BLaER1 (cell line): ENCODE data around the gene CAMK1G.

Experiments
- H3K27ac ChIP-seq: shearing (Covaris generic); formaldehyde crosslinking; 2 replicates; pipeline ENCODE4 v1.8.1; 2022
- H3K27me3 ChIP-seq: shearing (Covaris generic); formaldehyde crosslinking; 2 replicates; pipeline ENCODE4 v1.8.1; 2022
- H3K36me3 ChIP-seq: shearing (Covaris generic); formaldehyde crosslinking; 2 replicates; pipeline ENCODE4 v1.8.1; 2022
- H3K4me1 ChIP-seq: shearing (Covaris generic); formaldehyde crosslinking; 2 replicates; pipeline ENCODE4 v1.8.1; 2022
- H3K4me2 ChIP-seq: shearing (Covaris generic); formaldehyde crosslinking; 2 replicates; pipeline ENCODE4 v1.8.1; 2022
- H3K4me3 ChIP-seq: shearing (Covaris generic); formaldehyde crosslinking; 2 replicates; pipeline ENCODE4 v1.8.1; 2022
- H3K9ac ChIP-seq: shearing (Covaris generic); formaldehyde crosslinking; 2 replicates; pipeline ENCODE4 v1.8.1; 2022
- H3K9me3 ChIP-seq: shearing (Covaris generic); formaldehyde crosslinking; 2 replicates; pipeline ENCODE4 v1.8.1; 2022
- H4K20me1 ChIP-seq: shearing (Covaris generic); formaldehyde crosslinking; 2 replicates; pipeline ENCODE4 v1.8.1; 2022
- Cebpa-rat ChIP-seq: shearing (Covaris generic); IDR thresholded peaks from 2 replicates; pipeline ENCODE4 v1.8.1; 2022

CAMK1G gene

DNA sequence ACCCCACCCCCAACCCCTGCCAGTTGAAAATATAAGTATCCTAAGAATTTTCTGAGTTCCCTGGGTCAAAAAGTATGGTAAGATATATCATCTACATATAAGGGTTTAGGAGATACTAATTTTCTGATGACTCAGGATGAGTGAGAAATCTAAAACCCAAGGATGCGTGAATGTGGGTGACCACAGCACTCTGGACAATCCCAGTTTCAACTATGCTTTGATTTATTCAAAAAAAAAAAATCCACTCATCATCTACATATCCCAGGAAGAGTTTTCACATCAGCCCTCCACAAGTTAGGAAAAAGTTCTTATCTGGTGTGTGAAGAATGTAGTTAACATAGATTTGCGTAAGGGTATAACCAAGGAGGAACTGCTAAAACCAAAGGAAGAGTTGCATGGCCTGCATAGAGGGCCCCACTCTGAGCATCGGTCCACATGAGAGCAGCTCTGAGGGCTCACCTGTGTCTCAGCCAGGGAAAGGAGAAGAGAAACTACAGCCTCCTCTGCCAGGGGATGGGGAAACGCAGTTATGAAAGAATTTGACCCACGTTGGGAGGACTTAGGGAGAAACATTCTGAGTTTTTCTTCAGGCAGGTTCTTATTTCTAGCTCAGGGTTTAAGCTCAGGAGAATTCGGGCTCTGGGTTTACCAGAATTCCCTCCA lies 50.0 kb downstream of the CAMK1G start:
- H3K9me3 ChIP-seq: no peaks in the 10 kb centered on the region
- H3K36me3 ChIP-seq: no peaks in the 10 kb centered on the region
- TF ChIP-seq Cebpa-rat: no peak
- H3K4me3 ChIP-seq: no peak overlapping the region
- H3K9ac ChIP-seq: no peak overlapping the region
- no peaks in the 10 kb centered on the region for H3K27me3 ChIP-seq
- H3K4me1 ChIP-seq: peaks cover 11% of the 10 kb centered on the region
- H3K4me2 ChIP-seq: no peak overlapping the region
- no peaks in the 10 kb centered on the region for H4K20me1 ChIP-seq
- no peak overlapping the region for H3K27ac ChIP-seq

DNA sequence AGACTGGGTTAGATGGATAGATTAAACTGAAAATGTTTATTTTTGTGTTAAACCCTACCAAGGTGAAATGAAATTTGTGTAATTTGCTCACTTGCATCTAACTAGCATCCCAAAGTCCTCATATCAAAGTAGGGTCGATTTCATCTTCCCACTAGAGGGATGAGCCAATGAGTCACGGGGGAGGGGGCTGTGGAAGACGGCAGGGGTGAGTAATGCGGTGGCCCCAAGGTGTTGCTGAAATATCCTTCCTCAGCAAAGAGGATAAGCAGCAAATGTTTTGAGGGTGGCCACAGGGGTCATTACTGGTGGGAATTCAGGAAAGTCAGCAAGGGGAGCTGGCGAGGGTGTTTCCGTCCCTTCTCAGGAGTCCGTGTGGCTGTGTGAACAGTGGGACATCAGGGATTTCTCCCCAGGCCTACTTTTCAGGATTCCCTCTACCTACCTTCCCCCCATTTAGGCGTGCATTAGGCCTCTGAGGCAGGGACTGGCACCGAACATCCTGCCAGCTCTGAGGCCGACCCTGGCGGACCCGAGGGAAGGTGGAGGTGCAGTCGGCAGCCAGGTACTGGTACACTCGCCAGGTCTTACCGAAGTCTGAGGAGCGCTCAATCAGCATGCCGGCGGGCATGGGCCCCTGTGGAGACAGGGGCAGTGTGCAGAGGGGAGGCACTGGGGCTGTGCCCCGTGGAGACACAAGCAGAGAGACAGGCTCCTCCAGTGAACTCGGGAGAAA lies 50.7 kb downstream of the CAMK1G start:
- TF ChIP-seq Cebpa-rat: no peak
- Histone ChIP-seq H3K36me3 (no peaks in the 10 kb centered on the region), H3K27ac (no peak overlapping the region)

DNA sequence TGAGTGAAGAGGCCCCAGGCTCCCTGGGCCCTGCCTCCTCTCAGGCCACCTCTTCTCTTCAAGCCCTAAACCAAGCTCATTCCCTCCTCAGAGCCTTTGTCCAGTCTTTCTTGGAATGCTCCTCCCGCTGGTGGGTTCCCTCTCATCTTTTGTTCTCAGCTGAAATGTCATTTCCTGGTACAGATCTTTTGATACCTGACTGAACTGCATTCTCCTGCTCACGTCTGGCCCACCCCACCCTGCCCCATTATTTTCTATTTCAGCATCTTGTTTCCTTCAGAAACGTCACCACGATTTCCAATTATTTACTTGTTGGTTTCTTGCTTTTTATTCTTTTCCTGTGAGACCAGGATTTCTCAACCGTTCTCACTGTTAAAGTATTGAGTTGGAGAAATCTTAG lies 52.3 kb downstream of the CAMK1G start:
- TF ChIP-seq Cebpa-rat: no peak
- Histone ChIP-seq H3K27me3 (no peaks in the 10 kb centered on the region), H3K36me3 (no peaks in the 10 kb centered on the region), H3K27ac (no peak overlapping the region), H4K20me1 (no peaks in the 10 kb centered on the region), H3K4me2 (no peak overlapping the region), H3K4me1 (peaks cover 11% of the 10 kb centered on the region), H3K9ac (no peak overlapping the region), H3K9me3 (no peaks in the 10 kb centered on the region), H3K4me3 (no peak overlapping the region)

More for the DNA sequence above, 50.7 kb downstream of the CAMK1G start:
- H3K4me1 ChIP-seq: peaks cover 11% of the 10 kb centered on the region
- H3K27me3 ChIP-seq: no peaks in the 10 kb centered on the region
- H3K4me2 ChIP-seq: no peak overlapping the region
- no peaks in the 10 kb centered on the region for H4K20me1 ChIP-seq
- no peak overlapping the region for H3K9ac ChIP-seq
- no peaks in the 10 kb centered on the region for H3K9me3 ChIP-seq
- no peak overlapping the region for H3K4me3 ChIP-seq

DNA sequence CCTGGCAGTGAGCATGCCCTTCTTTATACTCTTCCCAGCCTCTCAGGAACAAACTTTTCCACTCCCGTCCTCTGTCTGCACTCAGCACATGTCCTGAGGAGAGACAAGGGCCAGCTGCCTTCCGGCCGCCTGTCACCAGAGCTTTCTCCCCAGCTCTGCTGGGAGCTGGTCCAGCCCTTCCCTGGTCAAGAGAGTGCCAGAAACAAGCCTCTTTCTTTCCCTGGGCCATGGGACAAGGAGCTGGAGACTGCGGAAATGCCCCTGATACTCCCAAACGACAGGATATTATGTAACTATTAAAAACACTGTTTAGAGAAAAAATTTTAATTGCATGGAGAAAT lies 58.3 kb downstream of the CAMK1G start:
- H4K20me1 ChIP-seq: no peaks in the 10 kb centered on the region
- H3K4me2 ChIP-seq: no peak overlapping the region
- H3K27me3 ChIP-seq: no peaks in the 10 kb centered on the region
- no peaks in the 10 kb centered on the region for H3K36me3 ChIP-seq
- peaks cover 25% of the 10 kb centered on the region for H3K4me1 ChIP-seq
- no peak overlapping the region for H3K4me3 ChIP-seq
- no peak overlapping the region for H3K9ac ChIP-seq
- TF ChIP-seq Cebpa-rat: no peak
- no peak overlapping the region for H3K27ac ChIP-seq
- no peaks in the 10 kb centered on the region for H3K9me3 ChIP-seq

DNA sequence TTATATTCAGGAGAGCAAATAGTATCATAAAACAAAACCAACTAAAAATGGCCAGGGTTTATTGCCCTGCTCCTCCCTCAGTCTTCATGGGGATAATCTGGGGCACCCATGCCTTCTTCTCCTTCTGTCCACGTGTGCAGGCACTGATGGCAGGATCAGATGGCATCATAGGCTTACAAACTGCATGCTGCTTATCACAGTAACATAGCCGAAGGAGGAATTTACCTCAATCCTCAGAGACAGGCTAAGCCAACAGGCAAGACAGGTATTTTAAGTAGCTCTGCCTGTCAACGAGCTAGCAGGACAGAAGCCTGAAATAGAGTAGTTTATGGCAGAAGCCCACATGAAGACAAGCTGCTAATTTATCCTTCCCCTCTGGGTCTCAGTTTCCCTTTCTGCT lies 59.3 kb downstream of the CAMK1G start:
- Histone ChIP-seq H3K9ac (no peak overlapping the region), H3K9me3 (no peaks in the 10 kb centered on the region), H3K27me3 (no peaks in the 10 kb centered on the region), H3K36me3 (no peaks in the 10 kb centered on the region), H3K4me2 (no peak overlapping the region), H3K4me3 (no peak overlapping the region), H3K4me1 (peaks cover 29% of the 10 kb centered on the region), H3K27ac (no peak overlapping the region), H4K20me1 (no peaks in the 10 kb centered on the region)
- no peak for TF ChIP-seq Cebpa-rat

DNA sequence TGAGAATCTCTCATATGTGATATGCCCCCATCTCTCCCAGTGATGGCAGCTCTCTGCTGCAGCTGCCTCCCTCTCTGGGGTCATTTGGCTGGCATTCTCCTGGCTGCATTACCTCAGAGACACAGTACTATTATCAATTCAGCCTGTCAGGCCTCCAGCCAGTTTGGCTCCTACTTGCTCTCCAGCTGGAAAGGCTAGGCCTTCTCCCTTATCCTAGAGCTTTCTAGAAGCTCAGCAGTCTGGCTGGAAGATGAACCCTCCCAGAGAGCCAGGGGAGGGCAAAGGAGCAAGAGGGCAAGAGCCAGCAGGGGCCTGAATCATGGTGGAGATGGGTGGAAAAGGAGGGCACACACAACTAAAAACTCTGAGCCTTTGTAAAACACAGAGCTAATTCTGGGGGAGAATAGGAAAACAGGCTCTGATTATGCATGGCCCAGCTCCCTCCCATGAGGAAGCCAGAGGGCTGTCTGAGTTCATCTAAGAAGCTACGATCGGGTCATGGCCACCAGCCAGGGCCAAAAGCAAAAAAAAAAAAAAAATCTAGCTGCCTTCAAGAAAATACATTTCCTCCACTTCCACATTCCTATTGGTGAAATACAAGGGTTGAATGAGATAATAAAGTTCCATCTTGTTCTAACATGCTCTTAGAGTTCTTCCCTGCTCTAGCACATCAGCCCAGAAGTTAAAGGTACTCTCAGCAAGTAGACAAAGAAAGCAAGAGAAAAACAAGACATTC lies 59.9 kb downstream of the CAMK1G start:
- Histone ChIP-seq H4K20me1 (no peaks in the 10 kb centered on the region), H3K4me3 (no peak overlapping the region), H3K27ac (no peak overlapping the region), H3K36me3 (no peaks in the 10 kb centered on the region), H3K4me1 (peaks cover 34% of the 10 kb centered on the region), H3K9me3 (no peaks in the 10 kb centered on the region), H3K27me3 (no peaks in the 10 kb centered on the region), H3K4me2 (no peak overlapping the region), H3K9ac (no peak overlapping the region)
- no peak for TF ChIP-seq Cebpa-rat

DNA sequence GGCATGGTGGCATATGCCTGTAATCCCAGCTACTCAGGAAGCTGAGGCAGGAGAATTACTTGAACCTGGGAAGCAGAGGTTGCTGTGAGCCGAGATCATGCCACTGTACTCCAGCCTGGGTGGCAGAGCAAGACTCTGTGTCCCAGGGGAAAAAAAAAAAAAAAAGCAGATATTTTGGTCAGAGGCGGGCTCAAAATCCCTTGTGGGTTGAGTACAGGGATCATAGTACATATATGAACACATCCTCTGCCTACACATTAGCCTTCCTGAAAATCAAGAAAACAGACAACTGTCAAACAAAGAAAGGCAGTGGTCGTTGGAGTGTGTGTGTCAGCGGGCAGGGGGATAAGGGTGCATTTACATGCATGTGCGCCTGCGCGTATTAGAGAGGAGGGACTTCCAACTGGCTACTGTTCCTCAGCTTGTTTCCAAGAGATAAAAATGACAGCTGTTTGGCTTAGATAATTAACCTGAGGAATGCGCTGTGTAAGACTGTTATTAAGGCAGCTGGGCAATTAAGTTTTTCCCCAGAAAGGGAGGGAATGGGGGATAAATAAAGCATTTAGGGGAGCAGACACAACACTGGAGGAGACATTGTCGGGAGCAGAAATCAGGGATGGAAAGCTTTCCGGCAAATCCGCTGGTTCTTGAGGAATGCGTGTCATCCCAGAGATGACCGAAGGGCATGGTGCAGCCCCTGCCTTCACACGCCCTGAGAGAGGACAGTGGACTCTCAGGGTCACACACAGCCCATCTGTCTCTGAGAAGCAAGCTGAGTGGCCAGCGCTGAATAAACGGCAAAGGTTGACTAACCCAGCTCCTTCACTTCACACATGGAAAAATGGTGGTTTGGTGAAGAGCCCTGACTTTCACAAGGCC lies 62.3 kb downstream of the CAMK1G start:
- peak overlapping the region; percentile 76 for H3K4me2 ChIP-seq
- H4K20me1 ChIP-seq: no peaks in the 10 kb centered on the region
- peaks cover 58% of the 10 kb centered on the region for H3K4me1 ChIP-seq

DNA sequence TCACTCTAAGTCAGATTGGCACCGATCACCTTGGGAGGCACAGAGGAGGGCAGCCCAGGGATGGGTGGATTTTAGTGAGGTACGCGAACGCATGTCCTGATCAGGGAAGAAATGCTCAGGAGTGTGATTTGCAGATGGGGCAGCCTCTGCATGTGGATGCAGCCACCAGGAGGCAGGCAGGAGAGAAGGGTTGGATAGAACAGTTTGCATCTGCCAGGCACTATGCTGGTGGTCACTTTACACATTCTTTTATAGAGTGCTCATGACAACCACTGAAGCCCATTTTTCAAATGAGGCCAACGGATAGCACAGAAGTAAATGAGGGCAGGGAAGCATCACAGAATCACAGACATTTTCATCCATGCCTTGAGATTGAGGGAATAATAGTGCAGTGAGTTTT lies 63.0 kb downstream of the CAMK1G start:
- peak overlapping the region; percentile 45; the same call in 1 of the 2 replicates for H3K27ac ChIP-seq
- no peak for TF ChIP-seq Cebpa-rat
- H3K4me2 ChIP-seq: peak overlapping the region; percentile 76
- no peaks in the 10 kb centered on the region for H3K27me3 ChIP-seq
- H3K36me3 ChIP-seq: no peaks in the 10 kb centered on the region
- H4K20me1 ChIP-seq: no peaks in the 10 kb centered on the region
- H3K4me3 ChIP-seq: no peak overlapping the region
- H3K9me3 ChIP-seq: no peaks in the 10 kb centered on the region
- H3K9ac ChIP-seq: no peak overlapping the region
- H3K4me1 ChIP-seq: peaks cover 65% of the 10 kb centered on the region

More for the DNA sequence above, 62.3 kb downstream of the CAMK1G start:
- Histone ChIP-seq H3K4me3 (no peak overlapping the region), H3K9me3 (no peaks in the 10 kb centered on the region), H3K36me3 (no peaks in the 10 kb centered on the region), H3K9ac (no peak overlapping the region), H3K27ac (peak overlapping the region; percentile 45; the same call in 1 of the 2 replicates), H3K27me3 (no peaks in the 10 kb centered on the region)
- no peak for TF ChIP-seq Cebpa-rat

DNA sequence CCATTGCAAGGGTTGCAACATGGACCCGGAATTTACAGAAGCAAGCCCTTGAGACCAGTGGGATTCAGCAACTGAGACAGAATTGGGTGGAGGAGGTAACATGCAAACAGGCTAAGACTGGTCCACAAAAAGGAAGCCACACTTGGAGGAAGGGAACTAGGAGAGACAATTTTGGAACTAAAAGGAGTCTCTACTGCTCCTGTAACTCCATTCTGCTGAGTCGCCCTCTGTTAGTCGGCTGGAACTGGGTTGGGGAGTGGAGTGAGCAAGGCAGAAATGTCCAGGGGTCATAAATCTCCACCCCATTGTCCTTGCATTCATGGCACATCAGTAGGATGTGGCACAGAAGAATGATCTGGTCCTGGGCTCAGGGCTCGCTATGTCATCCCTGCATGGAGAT lies 63.6 kb downstream of the CAMK1G start:
- no peak overlapping the region for H3K4me3 ChIP-seq
- H3K4me1 ChIP-seq: peaks cover 69% of the 10 kb centered on the region
- H3K27ac ChIP-seq: no peak overlapping the region
- no peaks in the 10 kb centered on the region for H4K20me1 ChIP-seq
- no peaks in the 10 kb centered on the region for H3K36me3 ChIP-seq
- no peak overlapping the region for H3K4me2 ChIP-seq
- H3K9ac ChIP-seq: no peak overlapping the region
- no peaks in the 10 kb centered on the region for H3K27me3 ChIP-seq
- no peaks in the 10 kb centered on the region for H3K9me3 ChIP-seq
- no peak for TF ChIP-seq Cebpa-rat
